LNCaP clone FGC (cell line): ENCODE data around the gene AVPI1.

Experiments used
- DNase-seq: peaks from one replicate; pipeline ENCODE4 v3.0.0-alpha.2; 2011; ENCODE audit warnings: low read depth
- H3K4me3 ChIP-seq: 2 replicates; pipeline ENCODE4 v1.5.1; 2011; ENCODE audit warnings: mild to moderate bottlenecking, low read depth, low read length, control low read depth
- TF ChIP-seq, protein P1 (sequence below): IDR thresholded peaks from 2 replicates; pipeline ENCODE4 v1.5.1; 2012; ENCODE audit warnings: mild to moderate bottlenecking; ENCODE audit not compliant: control insufficient read depth, insufficient read depth; ENCODE audit errors: extremely low read depth

Gene AVPI1, protein sequence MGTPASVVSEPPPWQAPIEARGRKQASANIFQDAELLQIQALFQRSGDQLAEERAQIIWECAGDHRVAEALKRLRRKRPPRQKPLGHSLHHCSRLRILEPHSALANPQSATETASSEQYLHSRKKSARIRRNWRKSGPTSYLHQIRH

DNA sequence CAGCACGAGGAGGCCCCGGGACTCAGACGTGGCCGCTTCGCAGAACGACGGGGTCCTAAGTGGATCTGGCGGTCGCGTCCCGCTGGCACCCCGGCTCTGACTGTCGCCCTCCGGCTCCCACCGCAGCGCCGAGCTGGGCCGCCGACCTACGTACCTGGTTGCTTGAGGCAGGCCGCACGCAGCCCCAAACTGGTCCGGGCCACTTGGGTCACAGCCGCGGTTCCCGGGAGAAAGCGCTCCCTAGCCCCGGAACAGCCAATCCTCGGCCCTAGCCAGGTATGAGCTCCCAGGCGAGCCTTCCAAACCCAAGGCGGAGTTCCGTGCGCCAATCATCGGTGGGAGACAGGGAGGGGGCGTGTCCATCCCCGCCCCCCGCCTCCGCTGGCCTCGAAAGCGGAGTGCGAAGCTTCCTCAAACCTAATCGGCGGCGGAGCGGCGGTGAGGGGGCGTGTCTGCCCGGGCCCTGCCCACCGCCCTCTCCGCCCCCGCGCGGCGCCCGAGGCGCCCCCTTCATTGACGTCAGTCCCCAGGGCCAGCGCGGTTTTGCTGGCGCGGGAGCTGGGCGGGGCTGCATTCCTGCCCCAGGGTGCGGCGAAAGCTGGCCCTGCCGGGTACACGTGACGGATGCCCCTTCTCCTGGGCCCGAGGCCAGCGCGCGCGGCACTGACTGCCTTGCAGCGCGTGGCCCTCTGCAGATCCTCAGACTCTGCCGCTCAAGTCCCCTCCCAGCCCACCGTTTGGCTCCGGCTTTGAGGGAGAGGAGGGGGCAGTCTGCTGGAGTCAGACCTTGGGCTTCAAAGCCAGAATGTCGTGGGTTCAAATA lies at the start of gene AVPI1:
Gene AVPI1 (minus strand): TSS at position 280 of the 823 bp plus-strand sequence. CDS start 7,336 bp downstream, outside the sequence.
- TF ChIP-seq, protein P1, sequence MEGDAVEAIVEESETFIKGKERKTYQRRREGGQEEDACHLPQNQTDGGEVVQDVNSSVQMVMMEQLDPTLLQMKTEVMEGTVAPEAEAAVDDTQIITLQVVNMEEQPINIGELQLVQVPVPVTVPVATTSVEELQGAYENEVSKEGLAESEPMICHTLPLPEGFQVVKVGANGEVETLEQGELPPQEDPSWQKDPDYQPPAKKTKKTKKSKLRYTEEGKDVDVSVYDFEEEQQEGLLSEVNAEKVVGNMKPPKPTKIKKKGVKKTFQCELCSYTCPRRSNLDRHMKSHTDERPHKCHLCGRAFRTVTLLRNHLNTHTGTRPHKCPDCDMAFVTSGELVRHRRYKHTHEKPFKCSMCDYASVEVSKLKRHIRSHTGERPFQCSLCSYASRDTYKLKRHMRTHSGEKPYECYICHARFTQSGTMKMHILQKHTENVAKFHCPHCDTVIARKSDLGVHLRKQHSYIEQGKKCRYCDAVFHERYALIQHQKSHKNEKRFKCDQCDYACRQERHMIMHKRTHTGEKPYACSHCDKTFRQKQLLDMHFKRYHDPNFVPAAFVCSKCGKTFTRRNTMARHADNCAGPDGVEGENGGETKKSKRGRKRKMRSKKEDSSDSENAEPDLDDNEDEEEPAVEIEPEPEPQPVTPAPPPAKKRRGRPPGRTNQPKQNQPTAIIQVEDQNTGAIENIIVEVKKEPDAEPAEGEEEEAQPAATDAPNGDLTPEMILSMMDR, result no peak
- DNase-seq, result peak; percentile 90
- H3K4me3 ChIP-seq, result peak within 1 kb of the TSS; percentile 73

DNA sequence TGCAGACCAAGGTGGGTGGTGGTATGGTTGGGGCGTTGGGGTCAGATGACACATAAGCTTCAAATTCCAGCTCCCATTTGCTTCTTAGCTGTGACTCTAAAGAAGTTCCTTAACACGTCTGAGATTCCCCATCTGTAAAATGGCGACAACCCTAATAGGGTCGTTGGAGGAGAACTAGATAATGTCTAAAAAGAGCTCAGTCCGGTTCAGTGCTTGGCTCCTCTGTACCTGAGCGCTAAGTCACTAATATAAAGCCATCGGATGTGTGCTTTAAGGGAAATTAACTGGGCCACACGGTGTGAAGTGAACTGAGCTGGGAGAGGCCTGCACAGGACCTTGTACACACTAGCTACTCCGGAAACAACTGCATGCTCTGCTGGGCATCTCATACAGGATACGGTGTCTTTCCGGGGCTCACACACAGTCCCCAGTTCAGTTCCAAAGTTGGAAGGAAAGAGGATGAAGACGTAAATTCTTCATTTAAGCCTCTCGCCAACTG lies 49.4 kb upstream of the AVPI1 start:
- TF ChIP-seq, protein P1, result no peak
- peak overlapping the region; percentile 85; the same call in 1 of the 2 replicates for H3K4me3 ChIP-seq
- DNase-seq, result no peak

DNA sequence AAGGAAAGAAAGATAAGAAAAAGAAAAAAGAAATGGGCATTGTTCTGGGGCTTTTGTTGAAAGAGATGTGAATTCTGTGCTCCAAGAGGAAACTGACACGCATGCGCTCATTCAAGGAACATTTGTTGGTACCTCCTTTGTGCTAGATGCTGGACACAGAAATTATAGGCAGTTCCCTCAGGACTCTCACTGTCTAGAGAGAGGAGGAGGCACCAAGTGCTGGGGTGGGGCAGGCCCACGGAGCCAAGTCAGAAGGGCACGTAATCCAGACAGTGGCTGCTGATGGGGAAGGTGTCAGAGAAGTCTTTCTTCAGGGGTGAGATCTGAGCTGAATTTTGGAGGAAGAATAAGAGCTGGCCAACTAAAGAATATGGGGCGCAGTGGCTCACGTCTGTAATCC lies 47.0 kb upstream of the AVPI1 start:
- H3K4me3 ChIP-seq, result no peak overlapping the region
- TF ChIP-seq, protein P1, result no peak
- DNase-seq, result no peak

DNA sequence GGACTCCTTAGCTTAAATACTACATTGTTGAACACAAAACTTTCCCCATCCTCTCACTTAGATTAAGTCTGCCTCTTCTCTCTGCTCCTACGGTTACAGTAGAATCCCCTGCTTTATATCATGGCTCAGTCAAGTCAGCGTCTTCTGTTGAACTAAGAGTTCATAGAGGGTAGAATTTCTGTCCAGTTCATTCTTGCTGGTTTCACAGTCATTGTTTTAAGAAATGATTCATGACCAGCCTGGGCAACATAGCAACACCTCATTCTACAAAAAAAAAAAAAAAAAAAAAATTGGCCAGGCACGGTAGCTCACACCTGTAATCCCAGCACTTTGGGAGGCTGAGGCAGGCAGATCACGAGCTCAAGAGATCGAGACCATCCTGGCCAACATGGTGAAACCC lies 46.2 kb upstream of the AVPI1 start:
- TF ChIP-seq, protein P1, result no peak
- no peak overlapping the region for H3K4me3 ChIP-seq
- DNase-seq, result no peak

DNA sequence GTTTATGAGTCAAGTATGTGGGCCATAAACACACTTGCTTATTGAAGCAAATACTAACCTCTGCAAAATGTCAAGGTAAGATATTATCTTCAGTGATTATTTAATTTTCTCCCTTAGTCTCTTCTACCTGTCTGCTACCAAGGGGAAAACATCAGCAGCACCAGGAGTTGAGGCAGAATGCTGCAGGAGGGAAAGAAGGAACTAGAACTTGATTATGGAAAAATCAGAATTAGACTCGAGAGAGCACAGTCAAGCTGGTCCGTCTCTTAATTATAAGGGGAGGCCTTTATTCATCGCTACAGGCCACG lies 45.0 kb upstream of the AVPI1 start:
- TF ChIP-seq, protein P1, result no peak
- H3K4me3 ChIP-seq, result no peak overlapping the region
- DNase-seq, result no peak

DNA sequence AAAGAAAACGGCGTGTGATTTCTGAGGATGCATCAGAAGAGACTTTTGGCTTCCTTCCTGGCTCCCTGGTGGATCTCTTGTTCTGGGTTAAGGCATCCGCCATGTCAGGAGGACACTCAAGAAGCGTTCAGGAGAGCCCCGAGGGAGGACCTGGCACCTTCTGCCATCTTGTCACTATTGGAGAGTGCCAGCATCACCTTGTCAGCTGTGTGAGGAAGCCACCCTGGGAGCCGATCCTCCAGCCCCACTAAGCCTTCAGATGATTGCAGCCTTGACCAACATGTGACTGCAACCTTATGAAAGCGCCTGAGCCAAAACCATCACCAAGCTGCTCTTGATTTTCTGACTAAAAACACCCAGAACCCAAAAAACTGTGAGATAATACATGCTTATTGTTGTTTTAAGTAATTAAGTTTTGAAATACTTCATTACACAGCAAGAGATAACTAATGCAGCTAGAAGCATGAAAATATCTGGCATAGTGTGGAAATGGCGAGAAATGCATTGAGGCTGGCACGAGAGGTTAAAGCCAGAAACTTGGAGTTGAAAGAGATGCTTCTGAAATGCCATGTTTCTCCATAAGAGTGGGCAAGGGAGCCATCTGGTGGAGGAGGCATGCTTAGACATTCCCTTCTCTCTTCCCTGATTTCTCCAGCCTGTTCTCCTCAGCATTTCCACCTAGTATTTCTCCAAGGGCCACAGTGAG lies 44.5 kb upstream of the AVPI1 start:
- H3K4me3 ChIP-seq, result no peak overlapping the region
- no peak for DNase-seq
- TF ChIP-seq, protein P1, result peak; percentile 94
